HG03095 (cell line): ENCODE data around the gene FANCC.

ENCODE experiments used
- ATAC-seq: cut with Tn5 transposase; IDR thresholded peaks from one replicate; pipeline ENCODE4 v1.9.1; 2021; ENCODE audit warnings: moderate library complexity; ENCODE audit not compliant: unreplicated experiment

The FANCC gene

GRCh38 chr9:95197692-95198271 is 119.7 kb downstream of the FANCC start:
- ATAC-seq = no peak

GRCh38 chr9:95193480-95193879 is 124.0 kb downstream of the FANCC start:
- no peak for ATAC-seq

GRCh38 chr9:95193067-95193466 is 124.4 kb downstream of the FANCC start:
- no peak for ATAC-seq

- no peak for ATAC-seq
Observed at GRCh38 chr9:95192631-95193030, 124.9 kb downstream of the FANCC start.

- ATAC-seq = no peak
Observed at GRCh38 chr9:95190413-95190812, 127.1 kb downstream of the FANCC start.

- ATAC-seq = no peak
Observed at GRCh38 chr9:95189251-95190098, 128.0 kb downstream of the FANCC start.

- no peak for ATAC-seq
Observed at GRCh38 chr9:95188459-95188858, 129.1 kb downstream of the FANCC start.

GRCh38 chr9:95185956-95186355 is 131.6 kb downstream of the FANCC start:
- no peak for ATAC-seq

GRCh38 chr9:95182854-95183563 is 134.5 kb downstream of the FANCC start:
- no peak for ATAC-seq

GRCh38 chr9:95181835-95182234 is 135.7 kb downstream of the FANCC start:
- ATAC-seq = no peak

- ATAC-seq = no peak
Observed at GRCh38 chr9:95181226-95181818, 136.2 kb downstream of the FANCC start.

- no peak for ATAC-seq
Observed at GRCh38 chr9:95177617-95178016, 139.9 kb downstream of the FANCC start.

- no peak for ATAC-seq
Observed at GRCh38 chr9:95176755-95177319, 140.7 kb downstream of the FANCC start.

- ATAC-seq = no peak
Observed at GRCh38 chr9:95175523-95175922, 142.0 kb downstream of the FANCC start.

- no peak for ATAC-seq
Observed at GRCh38 chr9:95174038-95174437, 143.5 kb downstream of the FANCC start.

GRCh38 chr9:95171596-95171995 is 145.9 kb downstream of the FANCC start:
- no peak for ATAC-seq

- ATAC-seq = peak; percentile 65
Observed at GRCh38 chr9:95171001-95171400, 146.5 kb downstream of the FANCC start.

GRCh38 chr9:95167998-95168397 is 149.5 kb downstream of the FANCC start:
- no peak for ATAC-seq

GRCh38 chr9:95165004-95165403 is 152.5 kb downstream of the FANCC start:
- no peak for ATAC-seq

GRCh38 chr9:95157481-95158151 is 159.9 kb downstream of the FANCC start:
- ATAC-seq = peak; percentile 94

GRCh38 chr9:95156074-95156473 is 161.4 kb downstream of the FANCC start:
- ATAC-seq = no peak
